Panc1 (cell line): ENCODE measurements around the gene PEX1. TPM values are rescaled to one million over a fixed set of nuclear protein-coding genes. Genes with fewer than 3 reads are reported as not detected.

Source experiments
- ATAC-seq: fragments of 200-7000 bp; cut with Tn5 transposase; 2 replicates; pipeline ENCODE4 v1.9.1; 2020; ENCODE audit warnings: mild to moderate bottlenecking, moderate library complexity
- BruUV-seq: library from RNA; stranded (reverse); fragments of 400-500 nt; replicated peaks from 2 replicates; lab custom pipeline; 2021; lab: Mats Ljungman, UMichigan
- CTCF ChIA-PET: fragments of 300-600 bp; sonication (Branson Sonifier 250); formaldehyde crosslinking; loops from one replicate; lab custom pipeline; 2022; ENCODE audit warnings: antibody characterized with exemption; lab: Charles Lee
- POLR2A ChIA-PET: fragments of 300-600 bp; sonication (Branson Sonifier 250); formaldehyde crosslinking; loops from one replicate; lab custom pipeline; 2022; ENCODE audit warnings: antibody characterized with exemption; lab: Charles Lee
- DNase-seq: peaks from one replicate; pipeline ENCODE4 v3.0.0-alpha.2; 2010; ENCODE audit warnings: low read depth, low spot score
- H3K27ac ChIP-seq: 2 replicates; pipeline ENCODE4 v1.5.1; 2011; ENCODE audit warnings: mild to moderate bottlenecking, low read length, inconsistent platforms
- H3K27me3 ChIP-seq: fragments of 200-500 bp; sonication (Bioruptor generic); 2 replicates; pipeline ENCODE4 v1.6.0; 2014; ENCODE audit warnings: low read length, inconsistent platforms; ENCODE audit not compliant: control insufficient read depth, insufficient read depth
- H3K36me3 ChIP-seq: fragments of 200-500 bp; sonication (Bioruptor generic); 2 replicates; pipeline ENCODE4 v1.5.1; 2014; ENCODE audit warnings: inconsistent platforms, mild to moderate bottlenecking, low read length, moderate library complexity; ENCODE audit not compliant: control insufficient read depth, insufficient read depth
- H3K4me1 ChIP-seq: 2 replicates; pipeline ENCODE4 v1.5.1; 2011; ENCODE audit warnings: inconsistent platforms, mild to moderate bottlenecking, low read length, moderate library complexity; ENCODE audit not compliant: control insufficient read depth, insufficient read depth
- H3K4me3 ChIP-seq, 2 experiments: 2 replicates each; pipeline ENCODE4 v1.5.1; 2011 to 2012; ENCODE audit warnings: low read depth in 2 of 2, low read length in 2 of 2, mild to moderate bottlenecking in 2 of 2, inconsistent platforms in 1 of 2, moderate library complexity in 1 of 2
- H3K9me3 ChIP-seq: fragments of 200-500 bp; sonication (Bioruptor generic); 2 replicates; pipeline ENCODE4 v1.5.1; 2014; ENCODE audit warnings: low read depth, mild to moderate bottlenecking, inconsistent platforms, low read length, moderate library complexity; ENCODE audit not compliant: control insufficient read depth, insufficient read depth
- POLR2AphosphoS5 ChIP-seq: IDR thresholded peaks from 2 replicates; pipeline ENCODE4 v1.6.1; 2012; ENCODE audit warnings: mild to moderate bottlenecking, low read depth, low read length, moderate library complexity
- SIN3A ChIP-seq: IDR thresholded peaks from 2 replicates; pipeline ENCODE4 v1.6.1; 2012; ENCODE audit warnings: low read depth, mild to moderate bottlenecking, low read length, moderate library complexity, borderline replicate concordance; ENCODE audit not compliant: insufficient read depth
- TCF7L2 ChIP-seq: IDR thresholded peaks from 2 replicates; pipeline ENCODE4 v1.6.1; 2011; ENCODE audit warnings: mild to moderate bottlenecking, low read depth, low read length, inconsistent platforms
- in situ Hi-C: cut with HindIII; loops from 2 replicates; pipeline ENCODE4 v1.10.0; 2016; ENCODE audit warnings: low sequenced_read_pairs, low pct_unique_long_range_greater_than_20kb
- intact Hi-C: fragments of 100-400 bp; cut with micrococcal nuclease; formaldehyde crosslinking; loops from one replicate; pipeline ENCODE4 v1.10.0; 2022; ENCODE audit not compliant: unreplicated experiment
- total RNA-seq: library from RNA; stranded (reverse); gene quantifications from one replicate; pipeline ENCODE4 v1.2.1, GENCODE V29; 2021; ENCODE audit not compliant: unreplicated experiment
- TF ChIP-seq, protein P1 (sequence below): fragments of 450-650 bp; IDR thresholded peaks from 2 replicates; pipeline ENCODE4 v1.5.1; 2017; ENCODE audit warnings: mild to moderate bottlenecking
- TF ChIP-seq, protein P2 (sequence below), 2 experiments: IDR thresholded peaks; 2 replicates each; pipeline ENCODE4 v1.6.1; 2011 to 2012; ENCODE audit warnings: low read depth in 2 of 2, control low read depth in 1 of 2, low read length in 1 of 2, mild to moderate bottlenecking in 1 of 2, moderate library complexity in 1 of 2; ENCODE audit not compliant: insufficient read depth in 1 of 2

The PEX1 gene
- total RNA-seq, 1 experiment from 2014 or later: 13.9 TPM

DNA sequence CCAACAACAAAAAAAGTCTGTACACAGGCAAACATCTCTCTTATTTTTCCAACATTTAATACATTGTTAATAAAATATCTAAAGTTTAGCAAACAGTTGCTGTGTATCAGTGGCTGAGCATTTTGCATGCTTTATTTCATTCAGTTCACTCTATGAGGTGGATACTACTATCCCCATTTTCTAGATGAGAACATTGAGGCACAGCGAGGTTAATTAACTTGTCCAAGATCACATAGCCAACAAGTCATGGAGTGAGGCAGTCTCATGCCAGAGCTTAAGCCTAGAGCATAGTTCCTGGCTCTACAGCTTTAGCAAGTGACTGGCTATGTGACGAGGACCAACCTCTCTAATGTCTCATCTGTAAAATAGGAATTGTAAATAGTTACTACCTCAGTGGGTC lies 76.7 kb downstream of the PEX1 start:
- Histone ChIP-seq H3K36me3 (peaks cover 46% of the 10 kb centered on the region), H3K4me1 (peaks cover 7% of the 10 kb centered on the region), H3K27ac (no peak overlapping the region), H3K4me3 (no peak overlapping the region), H3K27me3 (no peaks in the 10 kb centered on the region), H3K9me3 (no peaks in the 10 kb centered on the region)
- intact Hi-C loops (no loop called here), in situ Hi-C loops (no loop called here)
- ATAC-seq: no peak
- TF ChIP-seq, protein P1, sequence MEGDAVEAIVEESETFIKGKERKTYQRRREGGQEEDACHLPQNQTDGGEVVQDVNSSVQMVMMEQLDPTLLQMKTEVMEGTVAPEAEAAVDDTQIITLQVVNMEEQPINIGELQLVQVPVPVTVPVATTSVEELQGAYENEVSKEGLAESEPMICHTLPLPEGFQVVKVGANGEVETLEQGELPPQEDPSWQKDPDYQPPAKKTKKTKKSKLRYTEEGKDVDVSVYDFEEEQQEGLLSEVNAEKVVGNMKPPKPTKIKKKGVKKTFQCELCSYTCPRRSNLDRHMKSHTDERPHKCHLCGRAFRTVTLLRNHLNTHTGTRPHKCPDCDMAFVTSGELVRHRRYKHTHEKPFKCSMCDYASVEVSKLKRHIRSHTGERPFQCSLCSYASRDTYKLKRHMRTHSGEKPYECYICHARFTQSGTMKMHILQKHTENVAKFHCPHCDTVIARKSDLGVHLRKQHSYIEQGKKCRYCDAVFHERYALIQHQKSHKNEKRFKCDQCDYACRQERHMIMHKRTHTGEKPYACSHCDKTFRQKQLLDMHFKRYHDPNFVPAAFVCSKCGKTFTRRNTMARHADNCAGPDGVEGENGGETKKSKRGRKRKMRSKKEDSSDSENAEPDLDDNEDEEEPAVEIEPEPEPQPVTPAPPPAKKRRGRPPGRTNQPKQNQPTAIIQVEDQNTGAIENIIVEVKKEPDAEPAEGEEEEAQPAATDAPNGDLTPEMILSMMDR: no peak
- TF ChIP-seq POLR2AphosphoS5 (no peak), TCF7L2 (no peak), SIN3A (no peak)
- TF ChIP-seq, protein P2, sequence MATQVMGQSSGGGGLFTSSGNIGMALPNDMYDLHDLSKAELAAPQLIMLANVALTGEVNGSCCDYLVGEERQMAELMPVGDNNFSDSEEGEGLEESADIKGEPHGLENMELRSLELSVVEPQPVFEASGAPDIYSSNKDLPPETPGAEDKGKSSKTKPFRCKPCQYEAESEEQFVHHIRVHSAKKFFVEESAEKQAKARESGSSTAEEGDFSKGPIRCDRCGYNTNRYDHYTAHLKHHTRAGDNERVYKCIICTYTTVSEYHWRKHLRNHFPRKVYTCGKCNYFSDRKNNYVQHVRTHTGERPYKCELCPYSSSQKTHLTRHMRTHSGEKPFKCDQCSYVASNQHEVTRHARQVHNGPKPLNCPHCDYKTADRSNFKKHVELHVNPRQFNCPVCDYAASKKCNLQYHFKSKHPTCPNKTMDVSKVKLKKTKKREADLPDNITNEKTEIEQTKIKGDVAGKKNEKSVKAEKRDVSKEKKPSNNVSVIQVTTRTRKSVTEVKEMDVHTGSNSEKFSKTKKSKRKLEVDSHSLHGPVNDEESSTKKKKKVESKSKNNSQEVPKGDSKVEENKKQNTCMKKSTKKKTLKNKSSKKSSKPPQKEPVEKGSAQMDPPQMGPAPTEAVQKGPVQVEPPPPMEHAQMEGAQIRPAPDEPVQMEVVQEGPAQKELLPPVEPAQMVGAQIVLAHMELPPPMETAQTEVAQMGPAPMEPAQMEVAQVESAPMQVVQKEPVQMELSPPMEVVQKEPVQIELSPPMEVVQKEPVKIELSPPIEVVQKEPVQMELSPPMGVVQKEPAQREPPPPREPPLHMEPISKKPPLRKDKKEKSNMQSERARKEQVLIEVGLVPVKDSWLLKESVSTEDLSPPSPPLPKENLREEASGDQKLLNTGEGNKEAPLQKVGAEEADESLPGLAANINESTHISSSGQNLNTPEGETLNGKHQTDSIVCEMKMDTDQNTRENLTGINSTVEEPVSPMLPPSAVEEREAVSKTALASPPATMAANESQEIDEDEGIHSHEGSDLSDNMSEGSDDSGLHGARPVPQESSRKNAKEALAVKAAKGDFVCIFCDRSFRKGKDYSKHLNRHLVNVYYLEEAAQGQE (IDR thresholded peaks at IDR 0.05; ENCODE audit: insufficient read depth in 1 of 2, low read depth in 2 of 2, low read length in 1 of 2): no peak
- ChIA-PET POLR2A (no interaction called here), CTCF (no interaction called here)
- BruUV-seq: no TSS peak
- no peak for DNase-seq

DNA sequence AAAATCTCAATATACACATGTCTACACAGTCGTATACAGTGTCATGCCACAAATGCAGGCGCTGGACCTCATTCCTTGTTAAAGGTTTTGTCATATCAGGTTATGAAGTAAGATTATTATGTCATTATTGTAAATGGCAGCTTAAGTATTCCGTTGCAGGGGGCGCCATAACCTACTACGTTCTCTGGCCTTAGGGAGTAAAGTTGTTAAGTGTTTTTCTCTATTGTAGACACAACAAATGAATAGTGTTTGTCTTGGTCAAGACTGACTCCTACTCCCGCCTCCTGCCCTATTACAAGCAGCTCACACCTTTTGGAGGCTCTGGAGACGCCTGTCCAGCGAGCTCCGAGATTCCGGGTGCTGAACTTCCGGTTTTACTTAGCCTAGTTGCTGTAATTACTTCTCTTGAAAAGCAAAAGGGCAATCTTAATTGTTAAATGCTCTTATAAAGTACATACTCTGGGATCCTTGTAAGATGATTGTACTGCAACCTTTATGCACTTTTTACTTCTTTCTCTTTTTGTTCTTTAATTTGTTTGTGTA lies 80.0 kb downstream of the PEX1 start:
- H3K36me3 ChIP-seq: peaks cover 29% of the 10 kb centered on the region
- DNase-seq (peak; percentile 61), ATAC-seq (peak; percentile 63)
- TF ChIP-seq, protein P2 (IDR thresholded peaks at IDR 0.05; ENCODE audit: insufficient read depth in 1 of 2, low read depth in 2 of 2, low read length in 1 of 2): no peak
- TF ChIP-seq TCF7L2 (no peak), POLR2AphosphoS5 (0 out of 2 replicates have a peak, but pooled peaks have one; percentile 38), SIN3A (no peak)
- TF ChIP-seq, protein P1: peak; percentile 63
- peaks cover 7% of the 10 kb centered on the region for H3K4me1 ChIP-seq
- in situ Hi-C loops: no loop called here
- peak overlapping the region; percentile 72 to 99 for H3K4me3 ChIP-seq
- ChIA-PET CTCF (interaction anchor here (1.1 to 3.0 kb wide), 3 partner anchors 13 to 203 kb away, joined by 3 to 29 read pairs (median 4); partner anchors contain the start of genes ANKIB1 and KRIT1), POLR2A (interaction anchor here (0.6 kb wide), 1 partner anchor 74 kb away, joined by 4 read pairs; no protein-coding TSS in a partner anchor)
- no peaks in the 10 kb centered on the region for H3K27me3 ChIP-seq
- intact Hi-C loops: loop anchor here (10.0 kb wide), 1 partner anchor 313 kb away; the partner anchor contains the start of gene CYP51A1
- no TSS peak for BruUV-seq
- H3K9me3 ChIP-seq: no peaks in the 10 kb centered on the region
- H3K27ac ChIP-seq: peak overlapping the region; percentile 82
